ENCODE data around the gene ARID4B.
A peak's percentile ranks its signal among the peaks of the same experiment; 100 is the strongest.

Gene ARID4B

DNA sequence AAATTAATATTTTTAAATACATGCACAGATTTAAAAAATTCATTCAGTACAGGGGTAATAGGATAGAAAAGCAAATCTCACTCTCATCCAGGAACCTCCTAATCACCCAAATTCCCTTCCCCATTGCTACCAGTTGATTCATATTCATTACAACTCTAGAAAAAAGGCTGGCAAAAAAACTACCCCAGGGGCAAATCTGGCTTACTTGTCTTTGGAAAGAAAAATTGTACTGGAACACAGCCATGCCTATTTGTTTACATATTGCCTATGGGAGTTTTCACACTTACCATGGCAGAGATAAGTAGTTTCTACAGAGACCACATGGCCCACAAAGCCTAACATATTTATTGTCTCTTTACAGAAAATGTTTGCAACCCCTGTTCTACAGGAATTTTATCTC lies 158.0 kb downstream of the ARID4B start:
- Histone ChIP-seq H3K79me2 (ENCODE audit: low read length) (no peaks in the 10 kb centered on the region), H3K27me3 (ENCODE audit: low read depth, low read length) (no peaks in the 10 kb centered on the region), H4K20me1 (ENCODE audit: insufficient read depth, low read length) (no peaks in the 10 kb centered on the region), H3K4me3 (ENCODE audit: low read length) (no peak overlapping the region), H3K27ac (ENCODE audit: low read length) (no peak overlapping the region), H3K36me3 (replicated peaks; ENCODE audit: low read depth, low read length) (peaks cover 33% of the 10 kb centered on the region), H3K9ac (ENCODE audit: low read length) (no peak overlapping the region), H3K4me1 (ENCODE audit: low read length) (no peaks in the 10 kb centered on the region), H3K4me2 (ENCODE audit: low read length) (no peak overlapping the region), H2AFZ (ENCODE audit: low read depth, low read length) (no peak overlapping the region), H3K9me3 (ENCODE audit: insufficient read depth, low read length) (no peaks in the 10 kb centered on the region)
- TF ChIP-seq EZH2phosphoT487 (IDR thresholded peaks at IDR 0.05; ENCODE audit: low read depth), result no peak
- TF ChIP-seq, protein P1, sequence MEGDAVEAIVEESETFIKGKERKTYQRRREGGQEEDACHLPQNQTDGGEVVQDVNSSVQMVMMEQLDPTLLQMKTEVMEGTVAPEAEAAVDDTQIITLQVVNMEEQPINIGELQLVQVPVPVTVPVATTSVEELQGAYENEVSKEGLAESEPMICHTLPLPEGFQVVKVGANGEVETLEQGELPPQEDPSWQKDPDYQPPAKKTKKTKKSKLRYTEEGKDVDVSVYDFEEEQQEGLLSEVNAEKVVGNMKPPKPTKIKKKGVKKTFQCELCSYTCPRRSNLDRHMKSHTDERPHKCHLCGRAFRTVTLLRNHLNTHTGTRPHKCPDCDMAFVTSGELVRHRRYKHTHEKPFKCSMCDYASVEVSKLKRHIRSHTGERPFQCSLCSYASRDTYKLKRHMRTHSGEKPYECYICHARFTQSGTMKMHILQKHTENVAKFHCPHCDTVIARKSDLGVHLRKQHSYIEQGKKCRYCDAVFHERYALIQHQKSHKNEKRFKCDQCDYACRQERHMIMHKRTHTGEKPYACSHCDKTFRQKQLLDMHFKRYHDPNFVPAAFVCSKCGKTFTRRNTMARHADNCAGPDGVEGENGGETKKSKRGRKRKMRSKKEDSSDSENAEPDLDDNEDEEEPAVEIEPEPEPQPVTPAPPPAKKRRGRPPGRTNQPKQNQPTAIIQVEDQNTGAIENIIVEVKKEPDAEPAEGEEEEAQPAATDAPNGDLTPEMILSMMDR (IDR thresholded peaks at IDR 0.05; ENCODE audit: low read depth, low read length), result no peak

DNA sequence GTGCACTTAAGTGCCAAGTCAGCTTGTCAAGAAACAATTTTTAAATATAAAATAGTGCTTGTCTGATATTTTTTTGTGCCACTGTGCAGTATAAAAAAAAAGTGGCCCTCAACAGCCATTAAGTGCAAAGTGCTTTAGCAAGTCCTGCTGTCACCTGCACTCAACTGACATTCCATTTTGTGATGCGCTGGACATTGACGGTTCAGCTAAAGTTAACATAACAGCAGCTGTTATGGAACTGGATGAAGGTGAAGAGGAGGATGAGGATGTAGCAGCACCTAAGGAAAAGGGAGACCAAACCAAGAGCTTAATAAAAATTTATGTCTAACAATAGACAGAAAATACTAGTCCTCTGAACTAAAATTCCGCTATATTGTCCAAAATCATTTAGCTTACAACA lies 159.6 kb downstream of the ARID4B start:
- H3K4me3 ChIP-seq (ENCODE audit: low read length), result no peak overlapping the region
- H3K36me3 ChIP-seq (replicated peaks; ENCODE audit: low read depth, low read length), result peaks cover 29% of the 10 kb centered on the region
- H3K9ac ChIP-seq (ENCODE audit: low read length), result no peak overlapping the region

DNA sequence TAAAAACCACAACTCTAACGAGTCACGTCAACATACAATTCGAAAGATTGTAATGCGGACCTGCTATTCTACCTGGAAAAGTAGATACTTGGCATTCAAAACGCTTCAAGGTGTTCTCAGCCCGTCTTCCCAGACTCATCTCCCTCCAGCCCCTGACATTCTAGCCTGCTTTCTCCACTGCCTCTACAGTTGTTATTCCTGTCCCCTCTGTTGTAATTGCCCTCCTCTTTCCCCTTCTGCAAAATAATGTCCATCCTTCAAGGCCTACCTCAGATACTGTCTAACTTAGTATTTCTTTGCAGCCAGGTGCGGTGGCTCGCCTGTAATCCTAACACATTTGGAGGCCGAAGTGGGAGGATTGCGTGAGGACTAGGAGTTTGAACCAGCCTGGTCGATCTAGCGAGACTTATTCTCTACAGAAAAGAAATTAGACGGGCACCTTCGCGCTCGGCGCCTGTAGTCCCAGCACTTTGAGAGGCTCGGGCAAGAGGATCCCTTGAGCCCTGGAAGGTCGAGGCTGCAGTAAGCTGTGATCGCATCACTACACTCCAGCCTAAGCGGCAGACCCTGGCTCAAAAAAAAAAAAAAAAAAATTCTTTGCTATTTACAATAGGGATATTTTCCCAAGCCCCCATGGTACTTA lies 166.2 kb downstream of the ARID4B start:
- Histone ChIP-seq H3K79me2 (ENCODE audit: low read length) (peaks cover 16% of the 10 kb centered on the region), H3K4me2 (ENCODE audit: low read length) (peak overlapping the region; percentile 70), H3K9me3 (ENCODE audit: insufficient read depth, low read length) (no peaks in the 10 kb centered on the region), H3K27ac (ENCODE audit: low read length) (no peak overlapping the region), H3K9ac (ENCODE audit: low read length) (peak overlapping the region; percentile 75), H2AFZ (ENCODE audit: low read depth, low read length) (peak overlapping the region; percentile 93), H3K36me3 (replicated peaks; ENCODE audit: low read depth, low read length) (peaks cover 17% of the 10 kb centered on the region), H3K27me3 (ENCODE audit: low read depth, low read length) (no peaks in the 10 kb centered on the region), H3K4me1 (ENCODE audit: low read length) (peaks cover 10% of the 10 kb centered on the region), H4K20me1 (ENCODE audit: insufficient read depth, low read length) (no peaks in the 10 kb centered on the region; the same call in 1 of the 2 replicates), H3K4me3 (ENCODE audit: low read length) (peak overlapping the region; percentile 82)
- no peak for TF ChIP-seq EZH2phosphoT487 (IDR thresholded peaks at IDR 0.05; ENCODE audit: low read depth)
- TF ChIP-seq, protein P1 (IDR thresholded peaks at IDR 0.05; ENCODE audit: low read depth, low read length), result no peak

More for the DNA sequence above, 159.6 kb downstream of the ARID4B start:
- no peak for TF ChIP-seq EZH2phosphoT487 (IDR thresholded peaks at IDR 0.05; ENCODE audit: low read depth)
- TF ChIP-seq, protein P1 (IDR thresholded peaks at IDR 0.05; ENCODE audit: low read depth, low read length), result no peak
- no peak overlapping the region for H2AFZ ChIP-seq (ENCODE audit: low read depth, low read length)
- no peaks in the 10 kb centered on the region for H3K79me2 ChIP-seq (ENCODE audit: low read length)
- H3K9me3 ChIP-seq (ENCODE audit: insufficient read depth, low read length), result no peaks in the 10 kb centered on the region
- H3K4me2 ChIP-seq (ENCODE audit: low read length), result no peak overlapping the region
- H3K27me3 ChIP-seq (ENCODE audit: low read depth, low read length), result no peaks in the 10 kb centered on the region
- no peaks in the 10 kb centered on the region for H3K4me1 ChIP-seq (ENCODE audit: low read length)
- no peak overlapping the region for H3K27ac ChIP-seq (ENCODE audit: low read length)
- H4K20me1 ChIP-seq (ENCODE audit: insufficient read depth, low read length), result no peaks in the 10 kb centered on the region

DNA sequence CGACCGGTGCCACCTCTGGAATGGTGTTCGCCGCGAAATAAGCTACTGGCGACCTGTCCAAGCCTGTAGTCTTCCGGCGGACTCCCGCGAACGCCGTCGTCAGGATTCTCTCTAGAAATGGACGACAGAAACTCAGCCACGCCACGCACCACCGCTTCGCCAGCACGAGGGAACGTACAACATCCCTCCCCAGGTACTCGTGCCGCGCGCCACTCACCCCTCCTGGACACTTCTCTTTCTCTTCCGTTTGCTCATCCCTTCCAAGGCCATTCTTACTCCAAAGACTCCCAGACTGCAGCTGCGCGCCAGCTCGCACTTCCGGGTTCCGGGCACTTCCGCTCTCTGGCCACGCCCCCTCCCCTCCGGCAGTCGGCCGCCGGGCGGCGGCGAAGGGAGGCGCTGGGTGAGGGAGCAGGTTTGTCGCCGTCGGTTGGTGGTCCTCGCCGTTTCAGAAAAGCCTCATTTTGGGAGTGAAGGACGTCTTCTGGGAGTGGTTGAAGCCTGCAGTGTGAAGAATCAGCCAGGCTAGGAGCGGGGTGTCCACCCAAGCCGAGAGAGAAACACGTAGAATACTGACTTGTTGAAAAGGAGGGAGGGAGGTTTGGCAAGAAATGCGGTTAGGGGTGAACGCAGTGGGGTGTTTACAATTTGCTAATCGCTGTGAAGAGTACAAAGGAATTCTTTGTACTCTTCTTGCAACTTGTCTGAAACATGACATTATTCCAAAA lies 166.9 kb downstream of the ARID4B start, which contains the start of gene RBM34:
Gene RBM34 (minus strand): TSS at position 294 of the 728 bp plus-strand sequence. CDS start 24 bp downstream, at position 270.
- H3K9me3 ChIP-seq (ENCODE audit: insufficient read depth, low read length), result no peaks in the 10 kb centered on the region
- peak within 1 kb of the TSS; percentile 75 for H3K9ac ChIP-seq (ENCODE audit: low read length)
- H4K20me1 ChIP-seq (ENCODE audit: insufficient read depth, low read length), result no peaks in the 10 kb centered on the region; the same call in 1 of the 2 replicates
- peak within 1 kb of the TSS; percentile 70 for H3K4me2 ChIP-seq (ENCODE audit: low read length)
- no peaks in the 10 kb centered on the region for H3K27me3 ChIP-seq (ENCODE audit: low read depth, low read length)
- TF ChIP-seq, protein P1 (IDR thresholded peaks at IDR 0.05; ENCODE audit: low read depth, low read length), result no peak
- no peak for TF ChIP-seq EZH2phosphoT487 (IDR thresholded peaks at IDR 0.05; ENCODE audit: low read depth)
- H3K27ac ChIP-seq (ENCODE audit: low read length), result peak within 1 kb of the TSS; percentile 49
- H2AFZ ChIP-seq (ENCODE audit: low read depth, low read length), result peak within 1 kb of the TSS; percentile 93
- peaks cover 10% of the 10 kb centered on the region for H3K4me1 ChIP-seq (ENCODE audit: low read length)
- peaks cover 16% of the 10 kb centered on the region for H3K79me2 ChIP-seq (ENCODE audit: low read length)
- peaks cover 24% of the 10 kb centered on the region for H3K36me3 ChIP-seq (replicated peaks; ENCODE audit: low read depth, low read length)
- peak within 1 kb of the TSS; percentile 82 for H3K4me3 ChIP-seq (ENCODE audit: low read length)
